LoVo (cell line): ENCODE measurements around the gene TRIM41.
"Not testable (repeated sequence)": the region's sequence is repeated elsewhere in the genome, so short reads cannot be mapped to it uniquely, and the experiment has no call there.

ENCODE experiments used
- DNase-seq: peaks from one replicate; pipeline ENCODE4 v3.0.0-alpha.2; 2016; ENCODE audit warnings: low spot score

The TRIM41 gene

GRCh38 chr5:181192337-181193046 is 30.6 kb upstream of the TRIM41 start:
- DNase-seq = no peak

GRCh38 chr5:181193656-181194055 is 29.4 kb upstream of the TRIM41 start:
- no peak for DNase-seq

- DNase-seq = no peak
Observed at GRCh38 chr5:181194489-181195248, 28.4 kb upstream of the TRIM41 start.

DNA sequence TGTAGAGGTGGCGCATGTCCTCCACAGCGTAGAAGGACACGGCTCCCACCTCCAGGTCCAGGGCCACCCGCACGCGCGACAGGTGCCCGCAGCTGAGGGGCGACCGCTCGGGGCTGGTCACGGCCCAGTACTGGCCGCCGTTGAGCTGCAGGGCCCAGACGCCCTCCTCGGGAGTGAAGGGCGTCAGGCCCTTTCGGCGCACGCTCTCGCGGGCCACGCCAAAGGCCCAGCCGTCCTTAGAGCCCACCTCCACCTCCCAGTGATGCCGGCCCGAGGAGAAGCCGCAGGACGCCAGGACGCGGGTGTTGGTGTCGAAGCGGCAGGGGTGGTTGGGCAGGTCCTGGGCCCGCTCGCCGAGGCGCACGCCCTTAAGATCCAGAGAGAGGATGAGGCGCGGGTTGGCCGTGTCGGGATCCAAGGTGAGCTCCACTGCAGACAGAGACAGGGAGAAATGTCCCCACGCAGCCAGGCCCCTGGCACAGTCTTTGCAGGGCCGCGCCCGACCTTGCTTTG is 27.8 kb upstream of the TRIM41 start:
- no peak for DNase-seq

DNA sequence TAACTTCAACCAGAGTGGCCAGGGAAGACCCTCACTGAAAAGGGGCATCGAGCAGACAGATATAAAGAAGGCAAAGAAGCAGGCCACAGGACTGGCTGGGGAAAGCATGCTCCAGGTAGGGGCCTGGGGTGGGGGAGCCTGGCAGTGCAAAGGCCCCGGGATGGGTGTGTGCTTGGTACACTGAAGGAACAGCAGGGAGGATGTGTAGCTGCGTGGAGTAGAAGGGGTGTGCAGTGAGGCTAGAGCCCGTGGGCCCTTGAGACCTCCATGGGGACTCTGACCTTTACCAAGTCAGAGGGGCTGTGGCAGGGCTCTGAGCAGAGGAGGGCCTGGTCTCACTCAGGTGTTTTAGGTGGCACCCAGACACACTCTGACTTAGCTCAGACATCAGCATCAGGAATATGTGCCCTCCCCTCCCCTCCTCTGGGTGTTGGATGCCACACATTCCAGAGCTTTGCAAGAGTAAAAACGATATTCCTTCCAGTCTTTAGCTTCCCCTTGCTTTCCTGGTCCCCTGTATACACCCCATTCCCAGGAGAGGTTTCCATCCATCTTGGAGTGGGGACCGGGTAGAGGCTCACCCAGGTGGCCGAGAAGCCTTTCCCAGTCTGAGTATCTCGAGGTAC is 25.6 kb upstream of the TRIM41 start:
- no peak for DNase-seq

DNA sequence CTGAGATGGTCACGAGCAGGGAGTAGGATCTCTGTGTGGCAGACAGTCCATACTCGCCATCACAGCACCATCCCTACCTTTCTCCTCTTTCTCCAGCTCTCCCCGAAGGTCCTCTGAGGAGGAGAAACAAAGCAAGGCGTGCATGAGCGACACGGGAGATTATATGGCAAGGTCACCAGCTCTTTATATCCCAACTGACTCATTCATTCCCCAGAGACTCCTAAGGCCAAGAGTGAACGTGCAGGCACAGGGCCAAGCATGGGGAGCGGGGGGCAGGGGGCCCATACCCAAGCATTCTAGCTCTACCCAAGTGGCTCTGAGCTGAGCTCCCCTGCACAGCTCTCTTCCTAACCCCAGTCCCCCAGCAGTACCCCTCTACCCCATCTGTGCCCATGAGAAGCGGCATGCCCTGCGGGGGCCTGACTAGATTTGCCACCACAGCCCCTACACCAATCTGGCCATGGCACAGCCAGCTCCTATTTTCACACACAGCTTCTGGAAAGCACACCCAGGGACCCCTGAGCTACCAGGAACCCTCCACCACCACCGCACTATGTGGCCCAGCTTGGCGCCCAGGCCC is 24.9 kb upstream of the TRIM41 start:
- no peak for DNase-seq

DNA sequence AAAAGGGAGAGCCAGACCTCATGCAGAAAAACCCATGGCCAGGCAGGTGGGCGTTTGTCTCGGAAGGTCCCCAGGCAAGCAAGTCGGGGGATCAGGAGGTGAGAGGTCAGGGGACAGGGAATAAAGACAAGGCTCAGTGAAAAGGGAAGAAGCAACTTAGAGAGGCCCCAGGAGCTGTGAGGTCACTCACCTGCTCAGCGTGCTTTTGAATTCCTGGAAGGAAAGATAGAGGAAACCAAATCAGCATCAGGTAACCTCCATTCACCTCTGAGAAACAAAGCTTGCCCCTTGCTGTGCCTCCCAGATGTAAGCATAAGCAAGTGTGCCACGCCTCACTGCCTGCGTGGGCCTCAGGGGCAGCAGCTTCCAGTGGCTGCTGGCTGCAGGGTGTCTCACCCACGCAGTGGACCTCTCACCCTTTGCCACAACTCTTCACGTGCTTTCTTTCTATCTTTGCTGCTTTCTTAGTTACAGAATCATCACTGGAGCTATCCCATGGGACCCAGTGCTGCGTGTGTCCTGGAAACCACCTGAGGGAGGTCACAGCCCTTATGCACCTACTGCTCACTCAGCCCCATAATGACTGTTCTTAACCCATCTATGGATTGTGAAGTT is 24.1 kb upstream of the TRIM41 start:
- DNase-seq = no peak

DNA sequence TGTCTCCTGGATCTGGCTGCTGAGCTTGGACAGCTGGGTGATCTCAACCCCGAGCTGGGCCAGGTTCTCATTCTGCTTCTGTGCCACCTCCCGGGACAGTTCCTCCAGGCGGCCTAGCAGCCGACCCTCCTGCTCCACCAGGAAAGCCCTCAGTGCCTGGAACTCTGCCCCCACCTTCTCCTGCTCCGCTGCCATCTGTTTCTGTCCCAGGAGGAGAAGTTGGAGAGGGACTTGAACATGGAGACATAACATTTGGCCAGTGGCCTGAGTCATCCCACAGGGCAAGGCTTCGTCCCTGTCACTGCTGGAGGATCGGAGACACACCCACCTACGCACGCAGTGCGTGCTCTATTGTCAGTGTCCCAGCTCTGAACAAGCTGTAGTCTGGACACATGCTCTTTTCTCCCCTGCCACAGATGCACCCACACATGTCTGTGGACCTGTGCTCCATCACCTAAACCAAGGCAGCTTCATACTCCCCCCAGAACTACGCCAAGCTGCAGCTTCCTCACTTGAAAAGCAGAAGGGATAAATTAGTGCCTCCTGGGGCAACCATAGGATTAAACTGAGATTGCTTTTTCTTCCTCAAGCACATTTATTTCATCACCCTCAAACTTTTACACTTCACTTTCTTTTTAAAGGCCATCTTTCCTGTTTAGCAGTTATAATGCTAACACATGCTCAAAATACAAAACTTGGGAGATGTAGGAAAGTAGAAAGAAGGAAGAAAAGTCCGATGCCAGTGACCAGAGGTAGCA is 23.0 kb upstream of the TRIM41 start:
- no peak for DNase-seq

DNA sequence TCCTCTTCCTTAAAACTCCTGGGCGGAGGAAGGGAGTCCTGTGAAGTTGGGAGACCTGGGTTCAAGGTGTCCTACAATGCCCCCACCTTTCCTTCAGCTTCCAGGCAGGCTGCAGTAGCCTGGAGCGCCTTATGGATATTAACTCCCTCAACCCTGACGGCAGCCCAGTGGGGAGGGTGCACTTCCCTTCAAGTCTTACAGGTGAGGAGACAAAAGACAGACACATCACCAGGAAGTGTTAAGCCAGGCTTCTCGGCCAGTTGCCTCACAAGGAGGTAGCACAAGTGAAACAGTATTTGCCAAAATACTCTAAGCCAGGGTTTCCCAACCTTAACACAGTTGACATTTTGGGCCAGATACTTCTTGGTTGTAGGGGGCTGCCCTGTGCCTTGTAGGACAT is 22.3 kb upstream of the TRIM41 start:
- no peak for DNase-seq

DNA sequence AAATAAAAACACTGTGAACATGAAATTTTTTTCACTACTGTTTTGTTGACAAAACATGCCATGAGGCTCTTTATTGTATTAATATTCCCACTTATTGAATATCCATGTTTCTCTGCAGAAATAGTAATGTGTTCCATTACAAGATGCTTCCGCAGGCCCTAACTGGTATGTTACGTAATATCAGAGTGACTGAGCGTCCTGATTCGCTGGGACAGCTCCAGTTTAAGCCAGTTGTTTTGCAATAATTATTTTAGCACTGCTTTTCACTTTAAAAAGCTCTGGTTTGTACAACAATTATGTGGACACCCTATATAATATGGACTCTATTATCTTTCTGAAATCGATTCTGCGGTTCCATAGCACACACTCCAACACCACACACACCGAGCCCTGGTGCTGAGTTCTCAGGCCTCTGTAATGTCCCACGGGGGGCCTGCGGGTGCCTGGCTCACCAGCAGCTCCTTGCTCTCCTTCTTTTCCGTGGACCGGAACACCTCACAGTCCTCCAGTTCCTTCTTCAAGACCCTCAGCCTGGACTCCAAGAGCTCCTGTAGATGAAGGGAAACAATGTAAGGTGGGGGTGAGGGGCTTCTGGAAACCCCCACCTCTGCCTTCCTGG is 19.9 kb upstream of the TRIM41 start:
- no peak for DNase-seq

- no peak for DNase-seq
Observed at GRCh38 chr5:181203777-181204112, 19.3 kb upstream of the TRIM41 start.

GRCh38 chr5:181204113-181204825 is 18.8 kb upstream of the TRIM41 start:
- peak; percentile 41 for DNase-seq

DNA sequence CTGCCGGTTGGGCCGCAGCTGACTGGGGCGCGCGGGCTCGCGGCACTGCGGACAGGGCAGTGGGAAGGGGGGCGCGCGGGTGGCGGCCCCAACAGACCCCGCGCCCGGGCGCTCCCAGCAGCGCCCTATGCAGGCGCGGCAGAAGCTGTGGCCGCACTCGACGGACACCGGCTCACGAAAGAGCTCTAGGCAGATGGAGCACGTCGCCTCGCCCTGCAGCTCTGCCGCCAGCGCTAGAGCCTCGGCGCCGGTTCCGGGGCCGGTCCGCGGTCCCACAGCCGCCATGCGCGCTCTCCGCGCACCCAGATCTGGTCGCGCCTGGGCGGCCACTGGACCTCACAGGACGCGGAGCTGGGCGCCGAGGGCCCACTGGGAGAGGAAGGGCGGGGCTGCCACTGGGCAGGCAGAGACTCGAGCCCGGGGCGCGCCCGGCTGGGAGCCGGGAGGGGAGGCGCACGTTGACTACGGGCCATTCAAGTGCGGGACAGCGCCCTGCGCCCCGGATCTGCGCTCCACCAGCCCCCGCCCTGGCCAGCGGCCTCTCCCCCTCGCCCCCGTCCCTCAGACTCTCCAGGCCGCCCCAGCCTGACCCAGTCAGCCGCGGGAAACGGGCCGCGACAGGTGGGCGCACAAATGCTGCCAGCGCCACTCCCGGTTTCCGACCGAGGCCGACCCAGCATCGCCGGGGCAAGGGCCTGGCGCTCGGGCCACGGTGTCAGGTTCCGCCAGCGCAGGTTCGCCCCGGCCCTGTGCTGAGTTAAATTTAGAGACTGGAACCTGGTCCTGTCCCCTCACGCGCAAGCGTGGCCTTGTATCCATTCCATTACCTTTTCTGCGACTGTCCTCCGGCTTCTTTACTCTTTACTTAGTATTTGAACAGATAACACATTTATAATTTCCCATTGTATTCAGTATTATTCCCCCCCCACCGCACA is 18.0 kb upstream of the TRIM41 start, which contains the start of gene TRIM7:
Gene TRIM7, minus strand, starts transcription at position 371 of the 935 bp plus-strand sequence. Its CDS starts 86 bp downstream, at position 285.
- DNase-seq = peak; percentile 74

DNA sequence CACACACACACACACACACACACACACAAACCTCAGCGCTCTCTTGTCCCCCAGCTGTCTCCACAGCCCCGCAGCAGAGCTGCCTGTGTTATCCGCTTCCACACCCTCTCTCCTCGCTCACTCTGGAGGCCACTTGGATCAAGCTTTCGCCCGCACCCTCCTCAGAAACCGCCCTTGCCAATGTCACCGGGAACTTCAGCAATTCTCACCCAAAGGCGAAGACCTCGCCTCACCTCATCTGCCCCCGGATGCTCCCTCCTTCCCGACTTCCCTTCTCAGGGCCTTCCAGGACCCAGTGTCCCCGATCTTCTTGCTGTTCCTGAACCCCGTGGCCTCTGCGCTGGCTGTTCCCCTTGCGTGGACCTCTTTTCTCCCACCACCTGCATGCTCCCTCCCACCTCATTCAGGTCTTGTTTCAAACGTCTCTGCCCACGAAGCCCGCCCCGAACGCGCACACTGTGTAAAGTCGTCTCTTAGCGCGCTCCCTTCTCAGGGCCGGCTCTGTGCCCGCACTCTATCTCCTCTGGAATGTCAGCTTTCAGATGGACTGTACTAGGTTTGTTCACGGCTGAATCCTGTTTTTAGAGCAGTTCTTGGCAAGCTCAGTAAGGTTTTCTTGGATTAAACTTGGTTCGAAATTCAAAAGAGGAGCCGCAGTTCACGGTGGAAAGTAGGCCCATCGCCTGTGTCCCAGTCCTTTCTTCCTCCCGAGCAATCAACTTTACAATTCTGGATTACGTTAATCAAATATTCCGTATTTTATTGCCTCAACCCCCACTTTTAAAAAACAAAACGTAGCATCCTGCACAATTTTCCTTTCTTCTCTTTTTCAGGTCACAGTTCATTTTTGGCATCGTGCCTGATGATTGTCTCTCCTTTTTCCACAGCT is 17.1 kb upstream of the TRIM41 start:
- DNase-seq = no peak

DNA sequence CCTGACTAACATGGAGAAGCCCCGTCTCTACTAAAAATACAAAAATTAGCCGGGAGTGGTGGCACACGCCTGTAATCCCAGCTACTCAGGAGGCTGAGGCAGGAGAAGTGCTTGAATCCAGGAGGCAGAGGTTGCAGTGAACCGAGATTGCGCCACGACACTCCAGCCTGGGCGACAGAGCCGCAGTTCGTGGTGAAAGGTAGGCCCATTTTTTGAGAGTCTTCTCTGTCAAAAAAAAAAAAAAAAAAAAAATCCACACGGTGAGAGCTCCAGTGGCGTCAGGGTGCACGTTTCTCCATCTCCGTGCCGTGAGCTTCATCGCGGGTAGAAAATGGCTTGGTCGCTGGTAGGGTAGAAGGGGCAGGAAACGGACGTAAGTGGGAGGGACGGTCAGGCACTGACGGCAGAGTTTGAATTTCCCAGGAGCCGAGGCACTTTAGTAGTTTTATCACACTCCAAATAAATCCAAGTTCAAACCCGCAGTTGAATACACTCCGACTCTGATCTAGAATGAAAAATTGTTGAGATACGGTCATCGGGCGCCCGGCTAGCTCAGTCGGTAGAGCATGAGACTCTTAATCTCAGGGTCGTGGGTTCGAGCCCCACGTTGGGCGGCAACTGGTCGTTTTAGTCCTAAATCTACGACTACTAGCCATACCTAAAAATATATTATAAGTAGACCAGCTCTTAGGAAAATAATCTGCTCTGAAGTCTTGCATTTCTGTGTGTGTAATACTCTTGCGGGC is 15.7 kb upstream of the TRIM41 start:
- DNase-seq = peak; percentile 85

DNA sequence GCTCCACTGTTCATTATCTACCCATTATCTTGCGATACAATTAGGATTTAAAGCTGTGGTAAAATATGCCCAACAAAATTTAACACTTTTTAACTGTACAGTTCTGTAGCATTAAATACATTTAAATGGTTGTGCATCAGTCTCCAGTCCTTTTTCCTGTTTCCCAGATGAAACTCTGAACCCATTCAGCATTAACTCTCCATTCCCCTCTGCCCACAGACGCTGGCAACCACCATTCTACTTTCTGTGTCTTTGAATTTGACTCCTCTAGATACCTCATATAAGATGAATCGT is 15.2 kb upstream of the TRIM41 start:
- DNase-seq = no peak

DNA sequence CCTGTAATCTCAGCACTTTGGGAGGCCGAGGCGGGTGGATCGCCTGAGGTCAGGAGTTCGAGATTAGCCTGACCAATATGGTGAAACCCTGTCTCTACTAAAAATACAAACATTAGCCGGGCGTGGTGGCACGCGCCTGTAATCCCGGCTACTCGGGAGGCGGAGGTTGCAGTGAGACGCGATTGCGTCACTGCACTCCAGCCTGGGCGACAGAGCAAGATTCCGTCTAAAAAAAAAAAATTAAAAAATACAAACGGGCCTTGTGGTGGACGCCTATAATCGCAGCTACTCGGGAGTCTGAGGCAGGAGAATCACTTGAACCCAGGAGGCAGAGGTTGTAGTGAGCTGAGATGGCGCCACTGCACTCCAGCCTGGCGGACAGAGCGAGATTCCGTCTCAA is 14.1 kb upstream of the TRIM41 start:
- DNase-seq = not testable (repeated sequence)

DNA sequence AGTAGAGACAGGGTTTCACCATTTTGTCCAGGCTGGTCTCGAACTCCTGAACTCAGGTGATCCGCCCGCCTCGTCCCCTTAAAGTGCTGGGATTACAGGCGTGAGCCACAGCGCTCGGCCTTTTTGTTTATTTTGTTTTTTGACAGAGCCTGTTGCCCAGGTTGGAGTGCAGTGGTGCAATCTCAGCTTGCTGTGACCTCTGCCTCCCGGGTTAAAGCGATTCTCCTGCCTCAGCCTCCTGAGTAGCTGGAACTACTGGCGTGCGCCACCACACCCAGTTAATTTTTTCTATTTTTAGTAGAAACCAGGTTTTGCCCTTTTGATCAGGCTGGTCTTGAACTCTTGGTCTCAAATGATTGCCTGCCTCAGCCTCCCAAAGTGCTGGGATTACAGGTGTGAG is 12.9 kb upstream of the TRIM41 start:
- DNase-seq = not testable (repeated sequence)
